HG03460 (cell line): ENCODE data around the gene ADD2.
"Not testable (repeated sequence)": the region's sequence is repeated elsewhere in the genome, so short reads cannot be mapped to it uniquely, and the experiment has no call there.

Source experiments
- ATAC-seq: cut with Tn5 transposase; IDR thresholded peaks from one replicate; pipeline ENCODE4 v1.9.1; 2021; ENCODE audit not compliant: unreplicated experiment

Gene ADD2

DNA sequence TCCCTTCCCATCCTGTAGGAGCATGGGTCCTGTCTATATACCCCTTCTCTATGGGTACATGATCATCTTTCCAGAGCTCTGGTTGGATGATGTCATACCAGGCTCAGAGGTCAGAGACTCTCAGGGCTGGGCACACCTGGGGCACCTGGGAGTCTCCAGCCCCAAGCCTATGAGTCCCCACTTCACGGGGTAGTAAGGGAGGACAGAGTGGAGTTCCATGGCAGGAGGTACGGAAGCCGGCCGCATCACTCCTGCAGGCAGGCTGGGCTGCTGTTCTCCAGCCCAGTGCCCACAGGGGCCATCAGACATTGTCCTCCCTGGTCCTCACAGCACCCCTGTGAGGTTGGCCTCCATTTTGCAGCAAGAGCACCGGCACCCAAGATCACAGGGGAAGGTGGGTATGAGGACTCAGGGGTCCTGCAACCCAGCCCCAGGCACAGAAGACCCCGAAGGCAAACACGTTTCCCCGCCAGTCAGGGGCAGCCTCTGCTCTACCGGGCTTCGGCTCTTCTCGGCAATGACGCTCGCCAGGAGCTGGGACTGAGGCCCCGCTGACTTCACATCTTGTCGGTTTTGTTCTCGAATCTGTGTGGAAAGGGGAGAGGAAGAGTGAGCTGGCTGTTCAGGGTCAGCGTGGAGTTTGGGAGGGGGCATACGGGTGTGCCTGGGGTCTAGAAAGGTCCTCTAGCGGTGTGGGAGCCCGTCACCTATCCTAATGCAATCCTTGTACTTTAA lies 91.5 kb downstream of the ADD2 start:
- no peak for ATAC-seq

GRCh38 chr2:70675862-70676261 lies 92.1 kb downstream of the ADD2 start:
- no peak for ATAC-seq

DNA sequence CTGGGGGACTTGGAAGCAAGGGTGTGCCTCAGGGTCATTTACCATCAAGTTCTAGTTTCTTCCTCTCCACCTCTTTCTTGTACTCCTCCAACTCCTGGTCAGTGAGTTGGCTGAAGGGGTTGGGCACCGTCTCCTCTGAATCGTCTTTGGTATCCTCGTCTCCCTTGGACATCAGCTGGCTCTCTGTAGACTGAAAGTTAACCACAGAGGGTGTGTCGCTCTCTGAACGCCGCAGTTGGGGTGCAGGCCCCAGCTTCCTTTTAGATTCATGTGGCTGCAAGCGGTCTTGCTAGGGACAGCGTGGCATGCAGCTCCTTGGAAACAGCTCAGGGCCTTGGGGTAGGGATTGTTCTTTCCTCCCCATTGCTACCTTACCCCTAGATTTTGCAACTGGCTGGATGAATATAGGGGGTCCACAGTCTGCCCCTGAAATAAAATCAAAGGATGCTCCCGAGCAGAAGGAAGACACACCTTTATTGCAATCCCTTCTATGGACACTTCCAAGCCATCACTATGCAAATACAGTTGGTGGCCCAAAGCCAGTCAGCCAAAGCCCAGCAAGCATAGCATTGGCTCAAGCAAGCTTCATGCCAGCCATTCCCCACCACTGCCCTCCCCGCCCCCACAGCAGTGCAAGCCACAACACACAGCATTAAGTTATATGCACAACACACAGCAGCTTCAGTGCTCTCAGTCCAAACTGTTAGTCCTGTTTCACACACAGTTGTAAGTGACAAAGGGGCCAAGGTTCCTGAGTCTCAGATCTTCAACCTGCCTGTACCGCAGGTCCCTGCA lies 93.2 kb downstream of the ADD2 start:
- no peak for ATAC-seq

DNA sequence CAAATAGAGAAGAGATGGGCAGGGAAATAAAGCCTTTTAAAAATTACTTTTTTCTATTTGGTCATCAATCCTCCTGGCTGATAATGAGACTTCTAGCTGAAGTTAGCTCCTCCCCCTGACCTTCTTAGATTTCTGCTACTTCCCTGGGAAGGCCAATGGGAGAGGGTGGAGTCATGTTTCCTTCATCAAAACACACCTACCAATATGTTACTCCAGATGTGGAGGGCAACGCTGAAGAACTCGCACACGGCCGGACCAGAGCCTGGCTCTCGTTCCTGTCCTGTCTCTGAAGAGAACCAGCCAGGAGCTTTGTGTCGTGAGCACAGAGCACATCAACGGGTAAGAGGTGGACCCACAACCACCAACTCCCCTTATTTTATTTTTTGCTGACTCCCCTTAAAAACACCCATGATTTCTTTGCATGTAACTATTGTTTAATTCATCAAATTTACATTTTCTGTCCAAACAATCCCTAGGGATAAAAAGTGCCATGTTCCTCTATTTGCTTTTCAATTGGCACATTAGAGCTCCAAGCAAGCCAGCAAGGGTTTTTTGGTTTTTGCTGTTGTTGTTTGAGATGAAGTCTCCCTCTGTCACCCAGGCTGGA lies 94.9 kb downstream of the ADD2 start:
- no peak for ATAC-seq

DNA sequence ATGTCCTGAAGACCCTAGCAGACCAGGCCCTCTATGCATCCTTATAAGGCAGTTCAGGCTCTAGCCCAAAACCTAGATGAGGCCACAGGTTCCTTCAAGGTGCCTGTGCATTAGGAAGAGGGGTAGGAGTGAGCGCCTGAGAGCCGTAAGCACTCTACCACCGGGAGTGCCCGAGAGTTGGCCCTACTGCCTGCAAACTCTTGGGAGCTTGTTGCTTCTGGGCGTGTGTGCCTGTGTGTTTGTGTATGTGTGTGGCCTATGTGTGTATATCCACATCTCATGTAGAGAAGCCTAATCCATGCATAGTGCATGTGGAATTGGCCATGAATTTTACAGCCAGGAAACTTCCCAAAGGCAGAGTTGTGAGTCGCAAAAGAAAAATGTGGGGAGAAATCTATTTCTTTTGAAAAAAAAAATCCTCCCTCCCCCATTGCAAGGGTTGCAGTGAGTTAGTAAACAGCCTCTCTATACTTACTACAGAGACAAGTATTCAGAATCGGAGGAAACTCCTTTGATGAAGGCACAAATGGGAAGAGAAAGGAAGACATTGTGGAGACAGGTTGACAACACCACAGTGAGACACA lies 96.8 kb downstream of the ADD2 start:
- ATAC-seq, result no peak

DNA sequence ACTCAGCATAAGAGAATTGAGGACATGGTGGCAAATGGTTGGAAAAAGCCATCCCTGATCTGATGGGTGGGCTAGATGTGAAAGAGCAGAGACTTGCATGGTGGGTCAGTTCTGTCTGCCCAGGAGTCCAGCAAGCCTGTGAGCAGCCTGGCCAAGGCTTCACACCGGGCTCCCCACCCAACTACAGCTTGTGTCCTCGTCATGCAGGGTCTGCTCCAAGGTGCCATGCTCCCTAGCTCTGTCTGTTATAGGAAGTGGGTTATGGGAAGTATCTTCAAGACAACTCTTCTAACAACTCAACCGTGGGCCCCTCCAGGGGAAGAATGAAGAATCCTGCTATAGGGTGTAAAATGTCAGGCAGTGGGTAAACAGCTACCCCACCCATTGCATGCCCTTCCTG lies 97.4 kb downstream of the ADD2 start:
- ATAC-seq, result no peak

- ATAC-seq, result no peak
Observed at GRCh38 chr2:70670202-70670601, 97.8 kb downstream of the ADD2 start.

DNA sequence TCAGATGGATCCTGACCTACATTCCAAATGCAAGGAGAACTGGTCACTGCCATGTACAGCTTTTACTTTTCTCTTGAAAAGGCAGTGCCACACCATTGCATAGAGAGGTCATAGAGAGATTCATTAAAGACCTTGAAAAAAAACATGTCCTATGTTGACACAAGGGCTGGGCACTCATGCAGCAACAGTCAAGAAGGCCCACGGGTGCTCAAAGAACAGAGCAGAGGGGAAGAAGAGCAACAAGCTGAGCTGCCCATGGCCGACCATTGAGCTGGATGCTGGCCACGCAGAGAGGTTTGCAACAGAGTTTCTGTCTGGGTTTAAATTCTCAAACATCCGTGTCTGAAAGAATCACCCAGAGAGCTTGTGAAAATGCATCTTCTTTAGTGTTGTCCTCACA lies 99.1 kb downstream of the ADD2 start:
- ATAC-seq, result no peak

GRCh38 chr2:70668432-70668831 lies 99.6 kb downstream of the ADD2 start:
- no peak for ATAC-seq

DNA sequence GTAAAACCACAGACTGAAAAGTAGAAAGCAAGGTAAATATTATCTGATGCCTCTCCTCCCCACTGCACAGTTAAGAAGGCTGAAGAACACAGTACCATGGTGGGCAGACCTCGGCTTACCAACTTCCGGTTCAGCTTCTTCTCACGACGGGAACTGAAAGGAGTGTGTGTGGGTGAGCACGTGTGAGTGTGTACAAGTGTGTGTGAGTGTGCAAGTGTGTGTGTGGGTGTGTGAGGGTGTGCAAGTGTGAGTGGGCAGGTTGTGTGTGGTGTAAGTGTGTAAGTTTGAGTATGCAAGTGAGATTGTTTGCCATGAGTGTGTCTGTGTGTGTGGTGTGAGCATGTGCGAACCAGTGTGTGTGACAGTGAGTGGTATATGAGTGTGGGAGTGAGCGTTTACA lies 103.5 kb downstream of the ADD2 start:
- ATAC-seq, result no peak

DNA sequence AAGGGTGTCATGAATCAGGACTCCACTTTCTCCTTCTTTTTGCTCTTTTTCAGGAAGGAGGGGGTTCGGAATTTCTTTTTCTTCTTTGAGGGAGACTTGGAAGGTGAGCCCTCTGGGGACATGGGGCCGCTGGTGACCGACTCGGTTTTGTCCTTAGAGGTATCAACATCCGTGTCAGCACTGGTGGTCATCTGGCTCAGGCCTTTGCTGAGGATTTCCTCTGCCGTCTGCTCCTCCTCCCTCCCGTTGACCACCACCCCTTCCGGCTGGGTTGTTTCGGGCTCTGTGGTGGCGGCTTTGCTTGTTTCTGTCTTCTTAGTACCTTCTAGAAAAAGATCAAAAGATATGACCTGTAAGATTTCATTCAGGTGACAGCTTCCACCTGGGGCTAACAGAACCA lies 104.6 kb downstream of the ADD2 start:
- no peak for ATAC-seq

GRCh38 chr2:70659551-70659950 lies 108.4 kb downstream of the ADD2 start:
- ATAC-seq, result no peak

GRCh38 chr2:70658476-70658875 lies 109.5 kb downstream of the ADD2 start:
- ATAC-seq, result no peak

DNA sequence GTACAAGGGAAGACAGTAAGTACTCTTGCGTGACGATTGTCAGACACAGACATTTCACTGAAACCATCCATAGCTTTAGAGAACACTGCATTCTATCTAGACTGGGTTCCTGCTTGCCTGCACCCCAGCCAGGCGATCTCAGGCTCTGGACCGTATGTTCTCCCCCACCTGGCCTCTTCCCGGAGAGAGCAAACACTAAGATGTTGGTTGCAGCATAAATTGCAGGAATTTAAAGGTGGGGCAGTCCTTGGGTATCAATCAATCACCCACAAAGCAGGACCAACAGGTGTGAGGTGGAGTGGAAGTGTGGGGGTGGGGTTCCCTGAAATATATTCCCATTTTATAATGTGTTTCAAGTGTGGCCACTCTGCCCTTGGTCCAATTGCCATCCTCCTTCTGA lies 110.8 kb downstream of the ADD2 start:
- no peak for ATAC-seq

DNA sequence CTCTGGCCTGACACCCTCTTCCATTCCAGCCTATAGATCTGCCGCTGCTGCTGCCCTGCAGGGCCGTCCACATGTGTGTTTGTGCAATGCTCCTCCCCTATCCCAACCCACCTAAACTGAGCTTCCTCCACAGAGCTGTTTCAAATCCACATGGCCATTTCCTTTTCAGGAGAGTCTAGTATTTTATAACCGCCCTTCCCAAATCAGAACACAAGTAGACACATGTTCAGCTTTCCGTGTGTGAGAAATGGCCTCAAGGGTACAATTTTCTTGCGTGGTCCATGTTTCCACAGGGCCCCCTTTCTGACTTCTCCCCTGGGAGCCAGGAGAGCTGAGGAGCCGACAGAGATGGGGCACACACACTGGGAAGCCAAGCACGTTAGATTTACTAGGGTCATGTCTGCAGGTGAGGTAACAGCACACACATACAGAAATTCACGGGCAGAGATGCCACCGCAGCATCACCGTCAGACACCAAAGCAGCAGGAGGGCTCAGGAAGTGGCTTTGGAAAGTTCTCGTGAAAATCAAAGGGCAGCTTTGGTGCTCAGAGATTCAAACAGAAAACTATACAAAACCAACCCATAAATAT lies 111.5 kb downstream of the ADD2 start:
- ATAC-seq, result no peak

DNA sequence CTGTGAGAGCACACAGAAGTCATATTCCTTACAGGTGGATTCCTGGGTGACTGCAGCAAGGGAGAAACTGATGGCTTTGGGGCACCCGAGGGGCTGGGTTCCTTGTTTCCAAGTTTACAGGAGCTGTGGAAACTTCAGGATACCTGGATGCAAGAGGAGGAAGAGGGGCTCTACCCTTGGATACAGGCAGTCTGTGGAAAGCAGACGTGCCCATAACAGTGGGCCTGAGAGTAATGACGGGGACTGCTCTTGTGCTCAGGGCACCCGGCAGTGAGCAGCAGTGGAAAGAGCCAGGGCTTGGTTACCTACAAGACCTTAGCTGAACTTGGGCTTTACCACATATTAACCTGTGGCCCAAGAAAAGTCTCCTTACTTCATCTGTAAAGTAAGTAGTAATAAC lies 112.2 kb downstream of the ADD2 start:
- no peak for ATAC-seq

DNA sequence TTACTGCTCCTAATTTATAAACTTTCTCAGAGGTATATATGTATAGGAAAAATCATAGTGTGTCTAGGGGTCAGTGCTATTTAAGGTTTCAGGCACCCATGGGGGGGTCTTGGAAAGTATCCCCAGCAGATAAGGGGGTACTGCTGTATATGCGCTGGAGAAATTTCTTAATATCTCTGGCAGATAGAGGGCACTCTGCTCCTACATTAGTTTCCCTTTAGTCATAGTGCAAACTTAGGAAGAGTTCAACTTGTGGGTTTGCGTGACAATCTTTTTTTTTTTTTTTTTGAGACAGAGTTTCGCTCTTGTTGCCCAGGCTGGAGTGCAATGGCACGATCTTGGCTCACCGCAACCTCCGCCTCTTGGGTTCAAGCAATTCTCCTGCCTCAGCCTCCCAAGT lies 112.8 kb downstream of the ADD2 start:
- not testable (repeated sequence) for ATAC-seq

GRCh38 chr2:70651727-70652126 lies 116.3 kb downstream of the ADD2 start:
- no peak for ATAC-seq

- no peak for ATAC-seq
Observed at GRCh38 chr2:70651014-70651413, 117.0 kb downstream of the ADD2 start.

- ATAC-seq, result no peak
Observed at GRCh38 chr2:70648961-70649360, 119.0 kb downstream of the ADD2 start.

GRCh38 chr2:70647873-70648481 lies 120.0 kb downstream of the ADD2 start:
- ATAC-seq, result peak; percentile 70
